ENCODE data around the gene ZNF239. TPM values are rescaled to one million over a fixed set of nuclear protein-coding genes. Genes with fewer than 3 reads are reported as not detected.
"Not testable (repeated sequence)": the region's sequence is repeated elsewhere in the genome, so short reads cannot be mapped to it uniquely, and the experiment has no call there.

The ZNF239 gene
- total and polyA plus RNA-seq, 2 donors (not counting 3 experiments of a cell fraction or from before 2014, with no cell fraction given): 0.30 to 0.51 TPM

DNA sequence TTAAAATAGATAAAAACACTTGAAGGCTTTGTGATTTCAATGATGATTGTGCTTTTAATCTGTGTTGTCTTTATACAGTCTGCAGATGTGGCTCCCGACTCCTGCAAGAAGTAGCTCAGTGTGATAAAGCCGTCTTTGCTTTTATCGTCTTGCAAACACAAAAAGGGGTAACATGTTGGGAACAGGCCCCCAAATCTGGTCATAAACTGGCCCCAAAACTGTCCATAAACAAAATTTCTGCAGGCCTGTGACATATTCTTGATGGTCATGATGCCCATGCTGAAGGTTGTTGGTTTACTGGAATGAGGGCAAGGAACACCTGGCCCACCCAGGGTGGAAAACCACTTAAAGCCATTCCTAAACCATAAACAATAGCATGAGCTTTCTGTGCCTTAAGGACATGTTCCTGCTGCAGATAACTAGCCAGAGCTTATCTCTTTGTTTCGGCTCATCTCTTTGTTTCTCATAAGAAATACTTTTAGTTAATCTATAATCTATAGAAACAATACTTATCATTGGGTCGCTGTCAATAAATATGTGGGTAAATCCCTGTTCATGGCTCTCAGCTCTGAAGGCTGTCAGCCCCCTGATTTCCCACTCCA is 17.0 kb upstream of the ZNF239 start:
- Histone ChIP-seq H3K27ac (ENCODE audit: insufficient read depth, low read depth, low read length) (no peak overlapping the region), H2AFZ (ENCODE audit: low read depth, low read length) (no peak overlapping the region), H3K4me3 (replicated peaks in 1 of 3; ENCODE audit: insufficient read depth in 1 of 3, low read depth in 1 of 3, low read length in 3 of 3) (no peak overlapping the region), H3K4me1 (ENCODE audit: control insufficient read depth, extremely low read depth, insufficient read depth, low read length) (no peaks in the 10 kb centered on the region), H3K4me2 (ENCODE audit: insufficient read depth, low read length) (no peak overlapping the region), H4K20me1 (replicated peaks; ENCODE audit: control insufficient read depth, extremely low read depth, insufficient read depth, low read length) (no peaks in the 10 kb centered on the region), H3K9me1 (replicated peaks; ENCODE audit: control insufficient read depth, extremely low read depth, insufficient read depth, low read length) (no peaks in the 10 kb centered on the region), H3K27me3 (ENCODE audit: control insufficient read depth in 2 of 2, insufficient read depth in 2 of 2, low read length in 2 of 2) (no peaks in the 10 kb centered on the region), H3K9ac (replicated peaks; ENCODE audit: extremely low read depth, insufficient read depth, low read length) (no peak overlapping the region), H3K36me3 (ENCODE audit: control insufficient read depth in 2 of 2, extremely low read depth in 1 of 2, insufficient read depth in 2 of 2, low read length in 2 of 2) (no peaks in the 10 kb centered on the region), H3K79me2 (ENCODE audit: control insufficient read depth, insufficient read depth, low read length) (no peaks in the 10 kb centered on the region), H3K9me3 (replicated peaks; ENCODE audit: control insufficient read depth, insufficient read depth, low read length) (no peaks in the 10 kb centered on the region)
- BruUV-seq (replicated peaks): no TSS peak
- intact Hi-C loops (cut with micrococcal nuclease) (no loop called here), dilution Hi-C loops (cut with MboI; ENCODE audit: extremely low pct_ligation_motif_present, low sequenced_read_pairs) (no loop called here)
- CTCF ChIA-PET: interaction anchor here (1.1 kb wide), 1 partner anchor 15 kb away, joined by 4 read pairs; no protein-coding TSS in a partner anchor
- TF ChIP-seq, protein P1, sequence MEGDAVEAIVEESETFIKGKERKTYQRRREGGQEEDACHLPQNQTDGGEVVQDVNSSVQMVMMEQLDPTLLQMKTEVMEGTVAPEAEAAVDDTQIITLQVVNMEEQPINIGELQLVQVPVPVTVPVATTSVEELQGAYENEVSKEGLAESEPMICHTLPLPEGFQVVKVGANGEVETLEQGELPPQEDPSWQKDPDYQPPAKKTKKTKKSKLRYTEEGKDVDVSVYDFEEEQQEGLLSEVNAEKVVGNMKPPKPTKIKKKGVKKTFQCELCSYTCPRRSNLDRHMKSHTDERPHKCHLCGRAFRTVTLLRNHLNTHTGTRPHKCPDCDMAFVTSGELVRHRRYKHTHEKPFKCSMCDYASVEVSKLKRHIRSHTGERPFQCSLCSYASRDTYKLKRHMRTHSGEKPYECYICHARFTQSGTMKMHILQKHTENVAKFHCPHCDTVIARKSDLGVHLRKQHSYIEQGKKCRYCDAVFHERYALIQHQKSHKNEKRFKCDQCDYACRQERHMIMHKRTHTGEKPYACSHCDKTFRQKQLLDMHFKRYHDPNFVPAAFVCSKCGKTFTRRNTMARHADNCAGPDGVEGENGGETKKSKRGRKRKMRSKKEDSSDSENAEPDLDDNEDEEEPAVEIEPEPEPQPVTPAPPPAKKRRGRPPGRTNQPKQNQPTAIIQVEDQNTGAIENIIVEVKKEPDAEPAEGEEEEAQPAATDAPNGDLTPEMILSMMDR (IDR thresholded peaks at IDR 0.05; ENCODE audit: extremely low read depth in 1 of 2, insufficient read depth in 1 of 2, low read depth in 1 of 2, low read length in 2 of 2): no peak
- DNase-seq (ENCODE audit: low read depth, low spot score) (no peak), FAIRE-seq (no peak)
- POLR2A ChIA-PET: no interaction called here

- CTCF ChIA-PET; BruUV-seq (replicated peaks); H3K9ac ChIP-seq (replicated peaks; ENCODE audit: extremely low read depth, insufficient read depth, low read length); H3K36me3 ChIP-seq (ENCODE audit: control insufficient read depth in 2 of 2, extremely low read depth in 1 of 2, insufficient read depth in 2 of 2, low read length in 2 of 2); DNase-seq (ENCODE audit: low read depth, low spot score); FAIRE-seq; POLR2A ChIA-PET; H3K9me3 ChIP-seq (replicated peaks; ENCODE audit: control insufficient read depth, insufficient read depth, low read length); H2AFZ ChIP-seq (ENCODE audit: low read depth, low read length); H3K4me1 ChIP-seq (ENCODE audit: control insufficient read depth, extremely low read depth, insufficient read depth, low read length); H3K27ac ChIP-seq (ENCODE audit: insufficient read depth, low read depth, low read length); dilution Hi-C loops (cut with MboI; ENCODE audit: extremely low pct_ligation_motif_present, low sequenced_read_pairs); H3K4me3 ChIP-seq (replicated peaks in 1 of 3; ENCODE audit: insufficient read depth in 1 of 3, low read depth in 1 of 3, low read length in 3 of 3); H4K20me1 ChIP-seq (replicated peaks; ENCODE audit: control insufficient read depth, extremely low read depth, insufficient read depth, low read length); intact Hi-C loops (cut with micrococcal nuclease); H3K27me3 ChIP-seq (ENCODE audit: control insufficient read depth in 2 of 2, insufficient read depth in 2 of 2, low read length in 2 of 2); H3K79me2 ChIP-seq (ENCODE audit: control insufficient read depth, insufficient read depth, low read length); H3K4me2 ChIP-seq (ENCODE audit: insufficient read depth, low read length); H3K9me1 ChIP-seq (replicated peaks; ENCODE audit: control insufficient read depth, extremely low read depth, insufficient read depth, low read length): not testable (repeated sequence)
Observed at GRCh38 chr10:43586730-43587115, 12.3 kb upstream of the ZNF239 start.
